Ishikawa (cell line): Measurements from ENCODE around the gene FCAMR.

Source experiments
- CEBPB ChIP-seq: IDR thresholded peaks from 2 replicates; pipeline ENCODE4 v1.6.1; 2012
- CREB1 ChIP-seq: IDR thresholded peaks from 2 replicates; pipeline ENCODE4 v1.6.1; 2012; ENCODE audit warnings: low read depth
- EGR1 ChIP-seq: IDR thresholded peaks from 2 replicates; pipeline ENCODE4 v1.6.1; 2012
- EP300 ChIP-seq: IDR thresholded peaks from 2 replicates; pipeline ENCODE4 v1.6.1; 2012; ENCODE audit warnings: borderline replicate concordance
- TAF1 ChIP-seq: IDR thresholded peaks from 2 replicates; pipeline ENCODE4 v1.6.1; 2012; ENCODE audit warnings: low read depth, mild to moderate bottlenecking
- TCF12 ChIP-seq: IDR thresholded peaks from 2 replicates; pipeline ENCODE4 v1.6.1; 2012; ENCODE audit warnings: low read depth
- TEAD4 ChIP-seq: IDR thresholded peaks from 2 replicates; pipeline ENCODE4 v1.6.1; 2012
- YY1 ChIP-seq: IDR thresholded peaks from 2 replicates; pipeline ENCODE4 v1.6.1; 2012; ENCODE audit warnings: low read depth
- ZBTB7A ChIP-seq: IDR thresholded peaks from 2 replicates; pipeline ENCODE4 v1.6.1; 2012; ENCODE audit warnings: low read depth
- TF ChIP-seq, protein P1 (sequence below): IDR thresholded peaks from 2 replicates; pipeline ENCODE4 v1.6.1; 2012; ENCODE audit warnings: low read depth, mild to moderate bottlenecking
- TF ChIP-seq, protein P2 (sequence below): IDR thresholded peaks from 2 replicates; pipeline ENCODE4 v1.6.1; 2012

DNA sequence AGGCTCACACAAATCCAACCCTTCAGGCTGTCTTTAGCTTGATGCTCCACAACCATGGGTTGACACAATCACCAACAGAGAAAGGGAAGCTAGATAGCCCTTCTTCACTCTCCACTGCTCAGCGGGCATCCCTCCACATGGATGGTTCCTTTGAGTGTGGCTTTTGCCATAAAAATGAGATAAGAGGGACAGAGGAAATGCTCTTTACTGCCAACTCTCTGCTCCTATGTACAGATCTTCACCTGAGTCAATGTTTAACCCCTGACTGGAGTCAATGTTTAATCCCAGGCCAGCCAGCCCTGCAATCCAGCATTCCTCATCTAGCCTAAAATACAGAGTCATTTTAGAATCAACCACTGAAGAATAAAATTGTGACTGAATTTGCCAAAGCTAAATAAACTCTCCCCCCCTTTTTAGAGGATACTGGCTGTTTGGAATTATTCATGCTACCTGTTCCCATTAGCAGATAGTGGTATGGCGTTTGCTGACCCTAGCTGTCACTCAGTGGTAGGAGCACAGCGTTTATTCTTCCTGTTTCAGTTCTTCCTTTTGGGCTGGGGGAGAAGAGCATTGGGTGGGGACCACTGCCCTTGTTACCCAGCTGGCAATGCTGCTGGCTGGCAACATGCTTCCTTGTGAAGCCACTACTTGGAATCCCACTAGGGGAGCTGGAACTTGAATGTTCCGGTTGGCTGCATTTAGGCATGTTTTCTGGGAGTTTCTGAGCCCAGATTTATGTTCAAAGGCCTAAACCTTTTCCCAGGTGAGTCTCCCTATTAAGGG lies 18.8 kb downstream of the FCAMR start:
- TF ChIP-seq TAF1 (no peak), YY1 (no peak), EGR1 (no peak), EP300 (no peak), TEAD4 (no peak), TCF12 (no peak), CEBPB (no peak), ZBTB7A (no peak), CREB1 (no peak)
- TF ChIP-seq, protein P1, sequence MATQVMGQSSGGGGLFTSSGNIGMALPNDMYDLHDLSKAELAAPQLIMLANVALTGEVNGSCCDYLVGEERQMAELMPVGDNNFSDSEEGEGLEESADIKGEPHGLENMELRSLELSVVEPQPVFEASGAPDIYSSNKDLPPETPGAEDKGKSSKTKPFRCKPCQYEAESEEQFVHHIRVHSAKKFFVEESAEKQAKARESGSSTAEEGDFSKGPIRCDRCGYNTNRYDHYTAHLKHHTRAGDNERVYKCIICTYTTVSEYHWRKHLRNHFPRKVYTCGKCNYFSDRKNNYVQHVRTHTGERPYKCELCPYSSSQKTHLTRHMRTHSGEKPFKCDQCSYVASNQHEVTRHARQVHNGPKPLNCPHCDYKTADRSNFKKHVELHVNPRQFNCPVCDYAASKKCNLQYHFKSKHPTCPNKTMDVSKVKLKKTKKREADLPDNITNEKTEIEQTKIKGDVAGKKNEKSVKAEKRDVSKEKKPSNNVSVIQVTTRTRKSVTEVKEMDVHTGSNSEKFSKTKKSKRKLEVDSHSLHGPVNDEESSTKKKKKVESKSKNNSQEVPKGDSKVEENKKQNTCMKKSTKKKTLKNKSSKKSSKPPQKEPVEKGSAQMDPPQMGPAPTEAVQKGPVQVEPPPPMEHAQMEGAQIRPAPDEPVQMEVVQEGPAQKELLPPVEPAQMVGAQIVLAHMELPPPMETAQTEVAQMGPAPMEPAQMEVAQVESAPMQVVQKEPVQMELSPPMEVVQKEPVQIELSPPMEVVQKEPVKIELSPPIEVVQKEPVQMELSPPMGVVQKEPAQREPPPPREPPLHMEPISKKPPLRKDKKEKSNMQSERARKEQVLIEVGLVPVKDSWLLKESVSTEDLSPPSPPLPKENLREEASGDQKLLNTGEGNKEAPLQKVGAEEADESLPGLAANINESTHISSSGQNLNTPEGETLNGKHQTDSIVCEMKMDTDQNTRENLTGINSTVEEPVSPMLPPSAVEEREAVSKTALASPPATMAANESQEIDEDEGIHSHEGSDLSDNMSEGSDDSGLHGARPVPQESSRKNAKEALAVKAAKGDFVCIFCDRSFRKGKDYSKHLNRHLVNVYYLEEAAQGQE = no peak
- TF ChIP-seq, protein P2, sequence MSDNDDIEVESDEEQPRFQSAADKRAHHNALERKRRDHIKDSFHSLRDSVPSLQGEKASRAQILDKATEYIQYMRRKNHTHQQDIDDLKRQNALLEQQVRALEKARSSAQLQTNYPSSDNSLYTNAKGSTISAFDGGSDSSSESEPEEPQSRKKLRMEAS = no peak; the same call in 1 of the 2 replicates
